Testis (tissue), 2 donors: ENCODE results near the gene NAA16.
"Not testable (repeated sequence)": the region's sequence is repeated elsewhere in the genome, so short reads cannot be mapped to it uniquely, and the experiment has no call there.

Experiments used
- POLR2A ChIP-seq: fragments of 450-650 bp; IDR thresholded peaks from one replicate; pipeline ENCODE4 v1.6.1; 2017; ENCODE audit warnings: antibody characterized with exemption, mild to moderate bottlenecking, moderate library complexity
- TF ChIP-seq, protein P1 (sequence below), 3 experiments: fragments of 450-650 bp in 2 of 3; fragments of 200-600 bp in 1 of 3; sonication (generic) in 1 of 3; IDR thresholded peaks; one replicate each; pipeline ENCODE4 v1.5.1; 2016 to 2019; ENCODE audit warnings: antibody characterized with exemption in 3 of 3, mild to moderate bottlenecking in 2 of 3, moderate library complexity in 1 of 3

DNA sequence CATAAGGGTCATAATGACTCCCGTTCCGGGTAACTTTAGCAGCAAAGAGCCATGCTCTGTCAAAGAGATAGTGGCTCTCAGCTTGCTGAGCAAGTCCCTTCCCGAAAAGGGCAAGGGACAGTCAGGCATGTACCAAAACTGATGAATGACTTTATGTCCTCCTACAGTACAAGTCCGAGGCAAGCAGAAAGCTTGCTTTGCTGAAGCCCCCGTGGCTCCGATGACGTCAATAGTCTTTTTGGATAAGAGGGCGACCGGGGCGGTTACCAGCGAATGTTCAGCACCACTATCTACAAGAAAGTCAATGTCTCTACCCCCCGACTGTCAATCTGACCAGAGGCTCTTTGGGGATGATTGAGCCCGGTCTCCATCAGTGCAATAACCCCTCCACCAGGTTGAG, 112.2 kb downstream of the NAA16 start:
- TF ChIP-seq, protein P1, sequence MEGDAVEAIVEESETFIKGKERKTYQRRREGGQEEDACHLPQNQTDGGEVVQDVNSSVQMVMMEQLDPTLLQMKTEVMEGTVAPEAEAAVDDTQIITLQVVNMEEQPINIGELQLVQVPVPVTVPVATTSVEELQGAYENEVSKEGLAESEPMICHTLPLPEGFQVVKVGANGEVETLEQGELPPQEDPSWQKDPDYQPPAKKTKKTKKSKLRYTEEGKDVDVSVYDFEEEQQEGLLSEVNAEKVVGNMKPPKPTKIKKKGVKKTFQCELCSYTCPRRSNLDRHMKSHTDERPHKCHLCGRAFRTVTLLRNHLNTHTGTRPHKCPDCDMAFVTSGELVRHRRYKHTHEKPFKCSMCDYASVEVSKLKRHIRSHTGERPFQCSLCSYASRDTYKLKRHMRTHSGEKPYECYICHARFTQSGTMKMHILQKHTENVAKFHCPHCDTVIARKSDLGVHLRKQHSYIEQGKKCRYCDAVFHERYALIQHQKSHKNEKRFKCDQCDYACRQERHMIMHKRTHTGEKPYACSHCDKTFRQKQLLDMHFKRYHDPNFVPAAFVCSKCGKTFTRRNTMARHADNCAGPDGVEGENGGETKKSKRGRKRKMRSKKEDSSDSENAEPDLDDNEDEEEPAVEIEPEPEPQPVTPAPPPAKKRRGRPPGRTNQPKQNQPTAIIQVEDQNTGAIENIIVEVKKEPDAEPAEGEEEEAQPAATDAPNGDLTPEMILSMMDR (IDR thresholded peaks at IDR 0.05): not testable (repeated sequence)
- TF ChIP-seq POLR2A: not testable (repeated sequence)
